ENCODE measurements around the gene PPARGC1A.
A peak's percentile ranks its signal among the peaks of the same experiment; 100 is the strongest.

Gene PPARGC1A

GRCh38 chr4:23881674-23882337, 8.0 kb downstream of the PPARGC1A start:
- no peak for DNase-seq (ENCODE audit: low spot score)
- FAIRE-seq, result no peak

- DNase-seq (ENCODE audit: low spot score), result no peak
- no peak for FAIRE-seq
These were observed 8.8 kb downstream of the PPARGC1A start for GRCh38 chr4:23881052-23881501.

- DNase-seq (ENCODE audit: low spot score), result peak; percentile 13
- no peak for FAIRE-seq
These were observed 10.7 kb downstream of the PPARGC1A start for GRCh38 chr4:23878912-23879732.

- FAIRE-seq, result no peak
- no peak for DNase-seq (ENCODE audit: low spot score)
These were observed 11.5 kb downstream of the PPARGC1A start for GRCh38 chr4:23878246-23878891.

- DNase-seq (ENCODE audit: low spot score), result peak; percentile 33
- FAIRE-seq, result no peak
These were observed 12.1 kb downstream of the PPARGC1A start for GRCh38 chr4:23877758-23878229.

GRCh38 chr4:23876418-23877089, 13.3 kb downstream of the PPARGC1A start:
- FAIRE-seq (no peak), DNase-seq (ENCODE audit: low spot score) (no peak)

GRCh38 chr4:23875317-23875716, 14.5 kb downstream of the PPARGC1A start:
- FAIRE-seq (no peak), DNase-seq (ENCODE audit: low spot score) (no peak)

- FAIRE-seq, result no peak
- DNase-seq (ENCODE audit: low spot score), result no peak
These were observed 15.3 kb downstream of the PPARGC1A start for GRCh38 chr4:23874536-23874901.

GRCh38 chr4:23873717-23874535, 15.9 kb downstream of the PPARGC1A start:
- no peak for DNase-seq (ENCODE audit: low spot score)
- no peak for FAIRE-seq

GRCh38 chr4:23871426-23871825, 18.4 kb downstream of the PPARGC1A start:
- no peak for FAIRE-seq
- DNase-seq (ENCODE audit: low spot score), result no peak

- no peak for DNase-seq (ENCODE audit: low spot score)
- no peak for FAIRE-seq
These were observed 23.3 kb downstream of the PPARGC1A start for GRCh38 chr4:23866450-23867075.

GRCh38 chr4:23861897-23862296, 27.9 kb downstream of the PPARGC1A start:
- no peak for DNase-seq (ENCODE audit: low spot score)
- FAIRE-seq, result no peak

- no peak for DNase-seq (ENCODE audit: low spot score)
- FAIRE-seq, result no peak
These were observed 28.9 kb downstream of the PPARGC1A start for GRCh38 chr4:23860919-23861318.

- DNase-seq (ENCODE audit: low spot score), result no peak
- no peak for FAIRE-seq
These were observed 32.4 kb downstream of the PPARGC1A start for GRCh38 chr4:23857367-23857959.

- FAIRE-seq (no peak), DNase-seq (ENCODE audit: low spot score) (no peak)
These were observed 33.2 kb downstream of the PPARGC1A start for GRCh38 chr4:23856630-23857029.

GRCh38 chr4:23855912-23856605, 33.8 kb downstream of the PPARGC1A start:
- DNase-seq (ENCODE audit: low spot score) (peak; percentile 18), FAIRE-seq (no peak)

GRCh38 chr4:23853986-23854660, 35.7 kb downstream of the PPARGC1A start:
- FAIRE-seq (no peak), DNase-seq (ENCODE audit: low spot score) (no peak)

GRCh38 chr4:23851464-23851863, 38.4 kb downstream of the PPARGC1A start:
- DNase-seq (ENCODE audit: low spot score) (no peak), FAIRE-seq (no peak)

- no peak for DNase-seq (ENCODE audit: low spot score)
- FAIRE-seq, result no peak
These were observed 42.7 kb downstream of the PPARGC1A start for GRCh38 chr4:23847158-23847557.
